Measurements from ENCODE around the gene GAGE1.
"Not testable (repeated sequence)": the region's sequence is repeated elsewhere in the genome, so short reads cannot be mapped to it uniquely, and the experiment has no call there.

Gene GAGE1, protein sequence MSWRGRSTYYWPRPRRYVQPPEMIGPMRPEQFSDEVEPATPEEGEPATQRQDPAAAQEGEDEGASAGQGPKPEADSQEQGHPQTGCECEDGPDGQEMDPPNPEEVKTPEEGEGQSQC

DNA sequence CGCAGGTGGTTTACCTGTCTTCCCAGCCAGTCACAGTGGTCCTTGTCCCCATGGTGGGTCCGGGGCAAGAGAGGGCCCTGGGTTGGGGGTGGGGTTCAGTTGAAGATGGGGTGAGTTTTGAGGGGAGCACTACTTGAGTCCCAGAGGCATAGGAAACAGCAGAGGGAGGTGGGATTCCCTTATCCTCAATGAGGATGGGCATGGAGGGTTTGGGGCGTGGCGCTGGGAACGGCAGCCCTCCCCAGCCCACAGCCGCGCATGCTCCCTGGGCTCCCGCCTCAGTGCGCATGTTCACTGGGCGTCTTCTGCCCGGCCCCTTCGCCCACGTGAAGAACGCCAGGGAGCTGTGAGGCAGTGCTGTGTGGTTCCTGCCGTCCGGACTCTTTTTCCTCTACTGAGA, at the start of gene GAGE1:
GAGE1 (plus strand) TSS at position 301 of the 400 bp plus-strand sequence. CDS start 1,155 bp downstream, outside the sequence.
- not testable (repeated sequence) for DNase-seq

DNA sequence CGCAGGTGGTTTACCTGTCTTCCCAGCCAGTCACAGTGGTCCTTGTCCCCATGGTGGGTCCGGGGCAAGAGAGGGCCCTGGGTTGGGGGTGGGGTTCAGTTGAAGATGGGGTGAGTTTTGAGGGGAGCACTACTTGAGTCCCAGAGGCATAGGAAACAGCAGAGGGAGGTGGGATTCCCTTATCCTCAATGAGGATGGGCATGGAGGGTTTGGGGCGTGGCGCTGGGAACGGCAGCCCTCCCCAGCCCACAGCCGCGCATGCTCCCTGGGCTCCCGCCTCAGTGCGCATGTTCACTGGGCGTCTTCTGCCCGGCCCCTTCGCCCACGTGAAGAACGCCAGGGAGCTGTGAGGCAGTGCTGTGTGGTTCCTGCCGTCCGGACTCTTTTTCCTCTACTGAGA, 47.8 kb upstream of the GAGE1 start, which contains the start of gene GAGE12E:
GAGE12E (plus strand) TSS at position 301 of the 400 bp plus-strand sequence. CDS start 1,155 bp downstream, outside the sequence.
- not testable (repeated sequence) for DNase-seq

DNA sequence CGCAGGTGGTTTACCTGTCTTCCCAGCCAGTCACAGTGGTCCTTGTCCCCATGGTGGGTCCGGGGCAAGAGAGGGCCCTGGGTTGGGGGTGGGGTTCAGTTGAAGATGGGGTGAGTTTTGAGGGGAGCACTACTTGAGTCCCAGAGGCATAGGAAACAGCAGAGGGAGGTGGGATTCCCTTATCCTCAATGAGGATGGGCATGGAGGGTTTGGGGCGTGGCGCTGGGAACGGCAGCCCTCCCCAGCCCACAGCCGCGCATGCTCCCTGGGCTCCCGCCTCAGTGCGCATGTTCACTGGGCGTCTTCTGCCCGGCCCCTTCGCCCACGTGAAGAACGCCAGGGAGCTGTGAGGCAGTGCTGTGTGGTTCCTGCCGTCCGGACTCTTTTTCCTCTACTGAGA, 38.3 kb upstream of the GAGE1 start, which contains the start of gene GAGE12F:
GAGE12F (plus strand) TSS at position 301 of the 400 bp plus-strand sequence. CDS start 1,155 bp downstream, outside the sequence.
- DNase-seq: not testable (repeated sequence)

DNA sequence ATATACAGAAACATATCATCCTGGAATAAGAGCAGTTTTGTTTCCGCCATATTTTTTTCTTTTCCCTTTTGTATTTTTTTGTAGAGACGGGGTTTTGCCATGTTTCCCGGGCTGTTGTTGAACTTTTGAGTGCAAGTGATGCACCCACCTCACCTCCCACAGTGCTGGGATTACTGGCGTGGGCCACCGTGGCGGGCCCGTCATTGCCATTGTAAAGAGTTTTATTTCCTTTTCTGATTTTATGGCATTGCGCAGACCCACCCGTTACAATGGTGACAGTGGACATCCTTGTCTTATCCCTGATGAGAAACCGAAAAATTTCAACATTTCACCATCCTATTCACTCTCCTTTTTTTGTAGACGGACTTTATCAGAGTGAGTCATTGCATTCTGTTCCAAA, 30.1 kb upstream of the GAGE1 start:
- DNase-seq: not testable (repeated sequence)

DNA sequence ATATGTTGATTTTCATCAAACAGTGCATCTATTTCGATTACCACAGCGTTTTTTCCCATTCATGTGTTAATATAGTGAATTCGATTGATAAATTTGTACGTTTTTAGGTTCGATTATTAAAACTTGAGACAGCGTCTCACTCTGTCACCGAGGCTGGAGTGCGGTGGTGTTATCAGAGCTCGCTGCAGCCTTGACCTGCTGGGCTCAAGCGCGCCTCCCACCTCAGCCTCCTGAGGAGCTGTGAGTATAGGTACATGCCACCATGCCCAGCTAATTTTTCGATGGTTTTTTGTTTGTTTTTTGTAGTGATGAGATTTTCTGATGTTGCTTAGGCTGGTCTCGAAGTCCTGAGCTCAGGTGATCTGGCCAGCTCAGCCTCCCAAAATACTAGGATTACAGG, 29.7 kb upstream of the GAGE1 start:
- DNase-seq: not testable (repeated sequence)

DNA sequence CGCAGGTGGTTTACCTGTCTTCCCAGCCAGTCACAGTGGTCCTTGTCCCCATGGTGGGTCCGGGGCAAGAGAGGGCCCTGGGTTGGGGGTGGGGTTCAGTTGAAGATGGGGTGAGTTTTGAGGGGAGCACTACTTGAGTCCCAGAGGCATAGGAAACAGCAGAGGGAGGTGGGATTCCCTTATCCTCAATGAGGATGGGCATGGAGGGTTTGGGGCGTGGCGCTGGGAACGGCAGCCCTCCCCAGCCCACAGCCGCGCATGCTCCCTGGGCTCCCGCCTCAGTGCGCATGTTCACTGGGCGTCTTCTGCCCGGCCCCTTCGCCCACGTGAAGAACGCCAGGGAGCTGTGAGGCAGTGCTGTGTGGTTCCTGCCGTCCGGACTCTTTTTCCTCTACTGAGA, 28.7 kb upstream of the GAGE1 start, which contains the start of gene GAGE12G:
GAGE12G (plus strand) TSS at position 301 of the 400 bp plus-strand sequence. CDS start 1,155 bp downstream, outside the sequence.
- DNase-seq: not testable (repeated sequence)

DNA sequence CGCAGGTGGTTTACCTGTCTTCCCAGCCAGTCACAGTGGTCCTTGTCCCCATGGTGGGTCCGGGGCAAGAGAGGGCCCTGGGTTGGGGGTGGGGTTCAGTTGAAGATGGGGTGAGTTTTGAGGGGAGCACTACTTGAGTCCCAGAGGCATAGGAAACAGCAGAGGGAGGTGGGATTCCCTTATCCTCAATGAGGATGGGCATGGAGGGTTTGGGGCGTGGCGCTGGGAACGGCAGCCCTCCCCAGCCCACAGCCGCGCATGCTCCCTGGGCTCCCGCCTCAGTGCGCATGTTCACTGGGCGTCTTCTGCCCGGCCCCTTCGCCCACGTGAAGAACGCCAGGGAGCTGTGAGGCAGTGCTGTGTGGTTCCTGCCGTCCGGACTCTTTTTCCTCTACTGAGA, 19.2 kb upstream of the GAGE1 start, which contains the start of gene GAGE12H:
GAGE12H (plus strand) TSS at position 301 of the 400 bp plus-strand sequence. CDS start 1,155 bp downstream, outside the sequence.
- not testable (repeated sequence) for DNase-seq

DNA sequence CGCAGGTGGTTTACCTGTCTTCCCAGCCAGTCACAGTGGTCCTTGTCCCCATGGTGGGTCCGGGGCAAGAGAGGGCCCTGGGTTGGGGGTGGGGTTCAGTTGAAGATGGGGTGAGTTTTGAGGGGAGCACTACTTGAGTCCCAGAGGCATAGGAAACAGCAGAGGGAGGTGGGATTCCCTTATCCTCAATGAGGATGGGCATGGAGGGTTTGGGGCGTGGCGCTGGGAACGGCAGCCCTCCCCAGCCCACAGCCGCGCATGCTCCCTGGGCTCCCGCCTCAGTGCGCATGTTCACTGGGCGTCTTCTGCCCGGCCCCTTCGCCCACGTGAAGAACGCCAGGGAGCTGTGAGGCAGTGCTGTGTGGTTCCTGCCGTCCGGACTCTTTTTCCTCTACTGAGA, 9.6 kb upstream of the GAGE1 start, which contains the start of gene GAGE2A:
GAGE2A (plus strand) TSS at position 301 of the 400 bp plus-strand sequence. CDS start 1,155 bp downstream, outside the sequence.
- not testable (repeated sequence) for DNase-seq

DNA sequence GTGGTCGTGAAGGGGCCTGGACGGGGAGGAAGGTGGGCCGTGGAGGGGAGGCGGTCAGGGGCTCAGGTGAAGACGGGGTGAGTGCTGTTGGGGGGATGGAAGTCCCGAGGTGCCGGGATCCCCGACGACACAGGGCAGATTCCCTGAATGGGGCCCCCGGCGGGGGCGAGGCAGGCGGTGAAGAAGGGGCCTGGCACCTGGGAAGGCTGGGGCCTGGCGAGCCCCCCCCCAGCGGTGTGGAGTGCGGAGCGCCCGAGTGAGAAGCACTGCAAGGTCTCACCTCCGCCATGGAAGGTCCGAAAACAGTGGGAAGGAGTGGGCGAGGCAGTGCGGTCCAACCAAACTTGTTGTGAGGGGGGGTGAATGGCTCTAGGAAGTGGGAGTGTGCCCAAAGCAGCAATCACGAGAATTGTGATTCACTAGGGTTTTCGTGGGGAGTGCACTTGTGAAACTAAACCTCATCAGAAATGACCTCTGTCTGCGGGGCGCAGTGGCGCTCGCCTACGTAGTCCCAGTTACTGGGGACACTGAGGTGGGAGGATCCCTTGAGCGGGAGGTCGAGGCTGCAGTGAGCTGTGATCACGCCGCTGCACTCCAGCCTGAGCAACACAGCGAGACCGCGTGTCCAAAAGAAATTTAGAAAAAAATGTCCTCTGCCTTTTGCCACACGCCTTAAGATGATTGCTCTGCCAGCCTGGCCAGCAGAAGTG, 8.9 kb upstream of the GAGE1 start:
- not testable (repeated sequence) for DNase-seq

DNA sequence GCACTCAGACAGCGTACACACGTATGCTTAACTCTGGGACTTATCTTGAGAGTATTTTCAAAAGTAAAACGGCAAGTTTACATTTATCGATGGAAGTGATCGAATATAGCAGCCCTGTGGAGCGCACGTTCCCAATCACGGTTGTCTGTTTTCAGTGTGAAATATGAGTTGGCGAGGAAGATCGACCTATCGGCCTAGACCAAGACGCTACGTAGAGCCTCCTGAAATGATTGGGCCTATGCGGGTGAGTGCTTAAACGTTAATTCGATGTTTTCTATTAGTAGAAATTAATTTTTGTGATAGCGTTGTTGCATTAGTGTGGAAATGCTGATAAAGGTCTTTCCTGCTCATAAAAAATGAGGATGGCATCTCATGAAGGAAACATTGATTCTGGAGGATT, 8.3 kb upstream of the GAGE1 start:
- not testable (repeated sequence) for DNase-seq

DNA sequence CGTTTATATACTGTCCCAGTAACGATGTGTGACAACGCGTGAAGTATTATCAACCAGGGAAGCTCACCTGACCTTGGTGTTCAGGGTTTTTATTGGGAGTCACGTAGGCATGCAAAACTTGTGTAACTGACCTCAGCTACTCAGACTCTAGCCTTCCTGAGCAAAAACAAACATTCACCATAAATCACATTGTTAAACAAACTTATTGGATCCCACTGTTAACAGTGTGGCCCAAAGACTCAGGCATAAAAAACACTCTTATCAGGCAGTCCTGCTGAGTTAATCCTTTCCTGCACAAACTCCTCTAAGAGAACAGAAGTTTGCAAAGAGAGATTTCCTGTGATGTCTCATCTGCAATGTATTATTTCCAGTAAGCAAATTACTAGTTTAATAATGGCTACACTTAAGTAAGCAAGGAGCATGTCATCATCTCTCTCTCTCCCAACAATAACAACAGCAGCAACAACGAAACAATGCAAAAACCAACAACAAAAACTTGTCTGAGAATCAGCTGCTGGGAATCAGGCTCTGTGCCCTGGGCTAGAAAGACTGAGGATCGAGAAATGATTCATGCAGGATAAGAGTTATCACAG, 12.0 kb downstream of the GAGE1 start:
- no peak for DNase-seq

DNA sequence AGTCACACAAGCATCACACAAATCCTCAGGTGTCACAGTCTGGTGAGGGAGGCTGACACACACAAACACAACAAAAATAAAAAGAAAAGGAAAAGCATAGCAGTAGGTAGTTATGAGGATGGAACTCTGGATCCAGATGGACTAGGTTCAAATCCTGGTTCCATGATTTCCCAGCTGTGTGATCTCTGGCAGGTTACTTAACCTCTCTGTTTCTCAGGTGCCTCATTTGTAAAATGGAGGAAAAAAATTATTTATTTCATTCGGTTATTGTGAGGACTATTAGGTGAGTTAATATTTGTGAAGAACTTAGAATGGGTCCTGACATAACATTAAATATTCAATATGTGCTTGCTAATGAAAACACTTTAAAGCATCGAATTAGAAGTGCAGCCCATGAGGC, 19.8 kb downstream of the GAGE1 start:
- no peak for DNase-seq

DNA sequence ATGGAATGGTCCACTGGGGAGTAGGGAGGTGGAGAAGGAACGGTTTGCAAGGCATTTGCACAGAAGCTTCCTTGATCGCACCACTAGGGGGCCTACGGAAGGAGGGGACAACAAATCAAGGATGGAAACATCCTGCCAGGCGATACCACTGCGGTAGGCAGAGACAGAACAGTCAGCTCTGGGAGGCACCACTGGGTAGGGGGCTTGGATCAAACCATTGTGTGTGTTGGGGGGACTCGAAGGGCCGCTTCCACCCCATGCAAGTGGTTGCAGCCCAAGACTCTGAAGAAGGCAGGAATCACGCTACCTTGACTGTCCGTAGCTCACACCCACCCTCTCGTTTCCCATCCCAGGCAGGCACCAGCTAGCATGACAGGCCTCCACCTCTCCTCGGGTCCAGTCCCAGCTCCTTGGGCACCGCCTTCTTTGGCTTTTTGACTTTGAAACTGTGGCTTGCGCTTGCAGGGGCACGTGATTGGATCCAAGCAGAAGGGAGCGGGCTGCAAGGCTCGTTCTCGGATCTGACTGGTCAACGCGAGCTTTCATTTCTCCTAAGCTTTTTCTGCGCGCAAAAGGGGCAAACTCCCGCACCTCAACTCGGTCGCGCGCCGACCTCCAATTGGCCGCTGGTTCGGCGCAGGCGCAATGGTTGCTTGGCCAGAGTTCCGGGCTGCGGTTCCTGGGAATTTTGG, 28.4 kb downstream of the GAGE1 start:
- DNase-seq: no peak

DNA sequence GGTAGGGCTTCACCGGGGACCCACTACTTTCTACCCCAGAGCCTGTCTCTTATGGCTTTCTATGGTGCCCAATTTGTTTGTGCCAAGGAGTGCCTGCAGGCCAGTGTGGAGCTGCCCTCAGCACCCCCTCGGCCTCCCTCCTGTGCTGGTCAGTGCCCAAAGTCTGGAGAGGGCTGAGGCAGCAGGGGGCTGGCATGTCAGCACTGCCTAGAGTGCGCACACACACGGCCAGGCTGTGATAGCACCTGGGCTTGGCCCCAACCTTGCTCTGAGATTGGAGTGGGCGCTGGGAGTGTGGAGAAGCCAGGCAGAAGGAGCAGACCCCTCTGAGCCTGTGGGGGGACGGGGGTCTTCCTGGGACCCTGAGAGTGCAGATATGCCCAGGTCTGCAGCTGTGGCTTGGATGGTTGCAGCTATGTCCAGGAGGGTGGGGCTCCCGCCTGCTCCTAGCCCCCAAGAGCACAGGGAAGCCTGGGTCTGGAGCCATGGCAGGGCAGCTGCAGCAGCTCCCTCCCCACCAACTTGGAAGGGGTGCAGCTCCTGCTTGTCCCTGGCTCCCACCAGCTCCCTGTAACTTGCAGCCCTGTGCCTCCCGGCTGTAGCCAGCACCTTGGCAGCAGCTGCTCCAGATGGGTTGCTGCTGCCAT, 46.3 kb downstream of the GAGE1 start:
- no peak for DNase-seq

DNA sequence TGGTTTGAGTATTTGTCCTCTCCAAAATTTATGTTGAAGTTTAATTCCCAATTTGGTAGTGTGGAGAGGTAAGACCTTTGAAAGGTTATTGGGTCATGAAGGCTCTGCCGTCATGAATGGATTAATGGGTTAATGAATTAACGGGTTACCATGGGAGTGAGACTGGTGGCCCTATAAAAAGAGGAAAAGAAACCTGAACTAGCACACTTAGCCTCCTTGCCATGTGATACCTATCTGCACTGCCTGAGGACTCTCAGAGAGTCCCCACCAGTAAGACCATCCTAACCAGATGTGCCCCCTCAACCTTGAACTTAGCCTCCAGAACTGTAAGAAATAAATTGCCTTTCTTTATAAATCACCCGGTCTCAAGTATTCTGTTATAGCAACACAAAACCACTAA, 57.7 kb downstream of the GAGE1 start:
- no peak for DNase-seq

All from NCI-H146 (cell line).